Measurements from ENCODE around the gene PRDM10. TPM values are rescaled to one million over a fixed set of nuclear protein-coding genes. Genes with fewer than 3 reads are reported as not detected.

The PRDM10 gene
- total RNA-seq, 1 experiment from 2014 or later = 7.7 TPM

- Histone ChIP-seq H2AFZ (ENCODE audit: low read length) (no peak overlapping the region), H3K27me3 (ENCODE audit: insufficient read depth, low read length) (no peaks in the 10 kb centered on the region), H3T11ph (ENCODE audit: low read length) (no peak overlapping the region), H3K79me2 (ENCODE audit: insufficient read depth, low read length) (no peaks in the 10 kb centered on the region), H4K8ac (replicated peaks; ENCODE audit: insufficient read length, low read depth, low read length) (no peak overlapping the region), H3K79me1 (ENCODE audit: insufficient read depth, low read depth, low read length, poor library complexity, severe bottlenecking) (no peaks in the 10 kb centered on the region), H2AK5ac (ENCODE audit: insufficient read length, low read length) (no peak overlapping the region), H4K5ac (ENCODE audit: insufficient read length, low read depth, low read length) (no peak overlapping the region), H3K9ac (ENCODE audit: extremely low read depth, insufficient read length, low read length) (no peak overlapping the region), H3K4me1 (ENCODE audit: insufficient read depth, low read length) (no peaks in the 10 kb centered on the region), H3K23me2 (ENCODE audit: insufficient read length, low read depth, low read length, poor library complexity, severe bottlenecking) (no peaks in the 10 kb centered on the region), H3K18ac (ENCODE audit: insufficient read length, low read depth, low read length) (no peak overlapping the region), H2BK15ac (ENCODE audit: low read depth, low read length) (no peak overlapping the region), H3K27ac (ENCODE audit: insufficient read length, low read depth, low read length) (no peak overlapping the region), H3K14ac (ENCODE audit: insufficient read depth, low read length) (no peak overlapping the region), H2BK5ac (ENCODE audit: insufficient read length, low read length) (no peak overlapping the region), H3K23ac (ENCODE audit: insufficient read length, low read depth, low read length) (no peak overlapping the region), H2BK120ac (ENCODE audit: low read depth, low read length, poor library complexity, severe bottlenecking) (no peak overlapping the region), H2BK20ac (ENCODE audit: low read depth, low read length, poor library complexity, severe bottlenecking) (no peak overlapping the region), H2BK12ac (ENCODE audit: insufficient read length, low read depth, low read length) (no peak overlapping the region), H3K9me3 (ENCODE audit: control insufficient read depth, low read depth, low read length) (no peaks in the 10 kb centered on the region), H3K4me2 (ENCODE audit: insufficient read depth, insufficient read length, low read length) (no peak overlapping the region), H4K91ac (ENCODE audit: insufficient read length, low read depth, low read length) (no peak overlapping the region), H3K4ac (ENCODE audit: low read depth, low read length) (no peak overlapping the region), H3K56ac (ENCODE audit: insufficient read length, low read depth, low read length) (no peak overlapping the region), H4K20me1 (ENCODE audit: control insufficient read depth, insufficient read depth, insufficient read length) (no peaks in the 10 kb centered on the region)
- H3K27ac Mint-ChIP-seq = peak overlapping the region in 1 of 3 experiments; percentile 47; a peak in 2 of 7 replicates
- H3K4me3 Mint-ChIP-seq = no peak overlapping the region
- H3K36me3 Mint-ChIP-seq (ENCODE audit: insufficient read depth in 1 of 3, low read depth in 3 of 3) = no peaks in the 10 kb centered on the region; a peak in 1 of 7 replicates
- H3K9me3 Mint-ChIP-seq = peaks cover 5 to 8% of the 10 kb centered on the region in 2 experiments
- no CpG with 5 or more reads among the region's 2 CpGs for WGBS (ENCODE audit: extremely low coverage, insufficient read length, low lambda C conversion rate)
- H3K27me3 Mint-ChIP-seq (ENCODE audit: low read depth) = no peaks in the 10 kb centered on the region; the same call in 1 of the 2 replicates
- no peak for DNase-seq
- peaks cover 5 to 6% of the 10 kb centered on the region in 2 experiments for H3K4me1 Mint-ChIP-seq
- TF ChIP-seq CTCF (conservative IDR thresholded peaks at IDR 0.05) = no peak
Measured at GRCh38 chr11:130023204-130023603, 20.6 kb upstream of the PRDM10 start.

Measured in H9 (cell line).